Measurements from ENCODE around the gene MSS51. TPM values are rescaled to one million over a fixed set of nuclear protein-coding genes. Genes with fewer than 3 reads are reported as not detected.

Gene MSS51
- total RNA-seq, 1 experiment from 2014 or later: 2.1 TPM

- POLR2A ChIA-PET: no interaction called here
- no TSS peak for BruUV-seq (replicated peaks)
- no peak for TF ChIP-seq CTCF (IDR thresholded peaks at IDR 0.05; ENCODE audit: insufficient read depth in 1 of 2, low read depth in 1 of 2, low read length in 1 of 2, severe bottlenecking in 1 of 2, unreplicated experiment in 1 of 2)
- Histone ChIP-seq H3K27me3 (replicated peaks; ENCODE audit: control insufficient read depth, insufficient read depth, low read length) (no peaks in the 10 kb centered on the region), H3K4me3 (ENCODE audit: low read depth, low read length) (no peak overlapping the region), H3K9me3 (no peaks in the 10 kb centered on the region), H3K36me3 (ENCODE audit: control insufficient read depth, insufficient read depth, low read length) (no peaks in the 10 kb centered on the region), H3K4me1 (no peaks in the 10 kb centered on the region)
- Mint-ChIP-seq H3K4me3 (ENCODE audit: unreplicated experiment) (no peak overlapping the region), H3K9me3 (ENCODE audit: unreplicated experiment) (no peaks in the 10 kb centered on the region), H3K4me1 (ENCODE audit: low read depth, unreplicated experiment) (no peaks in the 10 kb centered on the region), H3K36me3 (ENCODE audit: insufficient read depth, unreplicated experiment) (peaks cover 50% of the 10 kb centered on the region), H3K27me3 (ENCODE audit: insufficient read depth, unreplicated experiment) (no peaks in the 10 kb centered on the region), H3K27ac (ENCODE audit: unreplicated experiment) (no peak overlapping the region)
- CTCF ChIA-PET: no interaction called here
- no peak for DNase-seq
- intact Hi-C loops (cut with micrococcal nuclease; ENCODE audit: unreplicated experiment): no loop called here
These were observed 37.9 kb upstream of the MSS51 start for GRCh38 chr10:73471226-73471625.

- CTCF ChIA-PET: no interaction called here
- Mint-ChIP-seq H3K4me3 (ENCODE audit: unreplicated experiment) (no peak overlapping the region), H3K9me3 (ENCODE audit: unreplicated experiment) (no peaks in the 10 kb centered on the region), H3K27me3 (ENCODE audit: insufficient read depth, unreplicated experiment) (no peaks in the 10 kb centered on the region), H3K36me3 (ENCODE audit: insufficient read depth, unreplicated experiment) (peaks cover 38% of the 10 kb centered on the region), H3K4me1 (ENCODE audit: low read depth, unreplicated experiment) (no peaks in the 10 kb centered on the region), H3K27ac (ENCODE audit: unreplicated experiment) (no peak overlapping the region)
- no peak for DNase-seq
- intact Hi-C loops (cut with micrococcal nuclease; ENCODE audit: unreplicated experiment): no loop called here
- no peak for TF ChIP-seq CTCF (IDR thresholded peaks at IDR 0.05; ENCODE audit: insufficient read depth in 1 of 2, low read depth in 1 of 2, low read length in 1 of 2, severe bottlenecking in 1 of 2, unreplicated experiment in 1 of 2)
- H3K36me3 ChIP-seq (ENCODE audit: control insufficient read depth, insufficient read depth, low read length): no peaks in the 10 kb centered on the region
- BruUV-seq (replicated peaks): no TSS peak
- H3K4me3 ChIP-seq (ENCODE audit: low read depth, low read length): no peak overlapping the region
- H3K4me1 ChIP-seq: no peaks in the 10 kb centered on the region
- POLR2A ChIA-PET: no interaction called here
- H3K9me3 ChIP-seq: no peaks in the 10 kb centered on the region
- no peaks in the 10 kb centered on the region for H3K27me3 ChIP-seq (replicated peaks; ENCODE audit: control insufficient read depth, insufficient read depth, low read length)
These were observed 36.2 kb upstream of the MSS51 start for GRCh38 chr10:73469579-73469978.

- H3K4me3 Mint-ChIP-seq (ENCODE audit: unreplicated experiment): no peak overlapping the region
- no peaks in the 10 kb centered on the region for H3K9me3 Mint-ChIP-seq (ENCODE audit: unreplicated experiment)
- no peak overlapping the region for H3K4me3 ChIP-seq (ENCODE audit: low read depth, low read length)
- no peaks in the 10 kb centered on the region for H3K27me3 Mint-ChIP-seq (ENCODE audit: insufficient read depth, unreplicated experiment)
- no peaks in the 10 kb centered on the region for H3K4me1 Mint-ChIP-seq (ENCODE audit: low read depth, unreplicated experiment)
- no TSS peak for BruUV-seq (replicated peaks)
- no peak overlapping the region for H3K27ac Mint-ChIP-seq (ENCODE audit: unreplicated experiment)
- TF ChIP-seq CTCF (IDR thresholded peaks at IDR 0.05; ENCODE audit: insufficient read depth in 1 of 2, low read depth in 1 of 2, low read length in 1 of 2, severe bottlenecking in 1 of 2, unreplicated experiment in 1 of 2): no peak
- POLR2A ChIA-PET: interaction anchor here (0.6 kb wide), 1 partner anchor 59 kb away, joined by 3 read pairs; no protein-coding TSS in a partner anchor
- H3K36me3 Mint-ChIP-seq (ENCODE audit: insufficient read depth, unreplicated experiment): peaks cover 24% of the 10 kb centered on the region
- intact Hi-C loops (cut with micrococcal nuclease; ENCODE audit: unreplicated experiment): no loop called here
- CTCF ChIA-PET: no interaction called here
- no peaks in the 10 kb centered on the region for H3K9me3 ChIP-seq
- no peaks in the 10 kb centered on the region for H3K27me3 ChIP-seq (replicated peaks; ENCODE audit: control insufficient read depth, insufficient read depth, low read length)
- H3K4me1 ChIP-seq: no peaks in the 10 kb centered on the region
- no peak for DNase-seq
- no peaks in the 10 kb centered on the region for H3K36me3 ChIP-seq (ENCODE audit: control insufficient read depth, insufficient read depth, low read length)
These were observed 33.8 kb upstream of the MSS51 start for GRCh38 chr10:73467206-73467605.

Measured in Caco-2 (cell line).